ENCODE data around the gene EDN3.
"Not testable (repeated sequence)": the region's sequence is repeated elsewhere in the genome, so short reads cannot be mapped to it uniquely, and the experiment has no call there.

The EDN3 gene

GRCh38 chr20:59333260-59333845, 32.9 kb downstream of the EDN3 start:
- no peak for DNase-seq (ENCODE audit: low read depth in 1 of 2, low spot score in 1 of 2)
- TF ChIP-seq JUND (IDR thresholded peaks at IDR 0.05; ENCODE audit: low read depth), result no peak
- in situ Hi-C loops (cut with HindIII; ENCODE audit: low pct_unique_long_range_greater_than_20kb, low sequenced_read_pairs), result no loop called here

DNA sequence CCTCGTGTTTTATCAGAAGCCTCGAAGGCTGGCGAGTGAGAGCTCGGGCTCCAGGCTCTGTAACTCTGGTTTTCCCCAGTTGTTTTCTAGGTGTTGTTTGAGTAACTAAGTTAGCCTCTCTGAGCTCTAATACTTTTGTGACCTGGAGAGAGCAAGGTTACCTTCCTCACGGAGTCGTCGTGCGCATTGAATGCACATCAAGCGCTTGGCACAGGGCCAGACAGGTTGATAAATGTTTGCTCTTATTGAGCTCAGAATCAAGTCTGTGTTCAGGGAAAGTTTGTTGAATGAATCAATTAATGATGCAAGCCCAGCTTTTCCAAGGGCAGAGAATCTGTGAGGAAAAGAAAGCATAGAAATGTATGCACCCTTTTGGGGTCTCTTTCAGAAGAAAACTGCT, 33.5 kb downstream of the EDN3 start:
- no peak for DNase-seq (ENCODE audit: low read depth in 1 of 2, low spot score in 1 of 2)
- no peak for TF ChIP-seq JUND (IDR thresholded peaks at IDR 0.05; ENCODE audit: low read depth)
- in situ Hi-C loops (cut with HindIII; ENCODE audit: low pct_unique_long_range_greater_than_20kb, low sequenced_read_pairs), result no loop called here

DNA sequence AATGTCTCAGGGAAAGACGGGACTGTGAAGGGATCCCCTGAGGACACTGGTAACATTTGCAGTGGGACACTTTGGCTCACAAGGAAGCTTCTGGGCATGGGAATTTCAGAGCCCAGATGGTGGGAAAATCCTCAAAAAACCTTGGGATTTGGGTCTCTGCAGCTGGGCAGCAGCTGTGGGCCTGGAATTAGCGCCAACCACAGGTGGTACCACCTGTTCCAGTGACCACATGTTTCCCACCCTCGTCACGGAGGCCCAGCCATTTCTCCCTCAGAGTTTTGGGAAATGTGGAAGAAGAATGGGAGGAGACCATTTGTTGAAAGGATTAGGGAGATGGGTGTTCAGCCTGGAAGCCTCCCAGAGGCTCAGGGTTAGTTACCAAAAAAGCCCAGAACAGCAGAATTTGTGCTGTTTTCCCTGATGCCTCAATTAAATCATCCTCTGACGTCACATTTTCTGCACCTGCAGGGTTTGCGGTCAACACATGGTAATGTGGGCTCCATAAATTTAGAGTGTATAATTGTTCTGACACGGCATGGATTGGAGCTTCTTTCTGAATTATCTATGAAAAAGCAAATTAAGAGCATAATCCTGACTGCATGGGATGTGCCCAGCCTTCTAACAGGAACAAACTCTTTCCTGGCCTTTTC, 34.4 kb downstream of the EDN3 start:
- in situ Hi-C loops (cut with HindIII; ENCODE audit: low pct_unique_long_range_greater_than_20kb, low sequenced_read_pairs), result no loop called here
- no peak for TF ChIP-seq JUND (IDR thresholded peaks at IDR 0.05; ENCODE audit: low read depth)
- DNase-seq (ENCODE audit: low read depth in 1 of 2, low spot score in 1 of 2), result no peak

- no peak for TF ChIP-seq JUND (IDR thresholded peaks at IDR 0.05; ENCODE audit: low read depth)
- no peak for DNase-seq (ENCODE audit: low read depth in 1 of 2, low spot score in 1 of 2)
- in situ Hi-C loops (cut with HindIII; ENCODE audit: low pct_unique_long_range_greater_than_20kb, low sequenced_read_pairs), result no loop called here
These were observed 35.0 kb downstream of the EDN3 start for GRCh38 chr20:59335377-59335776.

GRCh38 chr20:59336540-59336939, 36.1 kb downstream of the EDN3 start:
- no peak for DNase-seq (ENCODE audit: low read depth in 1 of 2, low spot score in 1 of 2)
- no peak for TF ChIP-seq JUND (IDR thresholded peaks at IDR 0.05; ENCODE audit: low read depth)
- in situ Hi-C loops (cut with HindIII; ENCODE audit: low pct_unique_long_range_greater_than_20kb, low sequenced_read_pairs), result no loop called here

- in situ Hi-C loops (cut with HindIII; ENCODE audit: low pct_unique_long_range_greater_than_20kb, low sequenced_read_pairs); DNase-seq (ENCODE audit: low read depth in 1 of 2, low spot score in 1 of 2): not testable (repeated sequence)
These were observed 38.0 kb downstream of the EDN3 start for GRCh38 chr20:59338444-59338843.

GRCh38 chr20:59340201-59340885, 39.9 kb downstream of the EDN3 start:
- DNase-seq (ENCODE audit: low read depth in 1 of 2, low spot score in 1 of 2), result no peak
- TF ChIP-seq JUND (IDR thresholded peaks at IDR 0.05; ENCODE audit: low read depth), result no peak
- in situ Hi-C loops (cut with HindIII; ENCODE audit: low pct_unique_long_range_greater_than_20kb, low sequenced_read_pairs), result no loop called here

GRCh38 chr20:59341285-59342022, 41.0 kb downstream of the EDN3 start:
- DNase-seq (ENCODE audit: low read depth in 1 of 2, low spot score in 1 of 2); in situ Hi-C loops (cut with HindIII; ENCODE audit: low pct_unique_long_range_greater_than_20kb, low sequenced_read_pairs): not testable (repeated sequence)

DNA sequence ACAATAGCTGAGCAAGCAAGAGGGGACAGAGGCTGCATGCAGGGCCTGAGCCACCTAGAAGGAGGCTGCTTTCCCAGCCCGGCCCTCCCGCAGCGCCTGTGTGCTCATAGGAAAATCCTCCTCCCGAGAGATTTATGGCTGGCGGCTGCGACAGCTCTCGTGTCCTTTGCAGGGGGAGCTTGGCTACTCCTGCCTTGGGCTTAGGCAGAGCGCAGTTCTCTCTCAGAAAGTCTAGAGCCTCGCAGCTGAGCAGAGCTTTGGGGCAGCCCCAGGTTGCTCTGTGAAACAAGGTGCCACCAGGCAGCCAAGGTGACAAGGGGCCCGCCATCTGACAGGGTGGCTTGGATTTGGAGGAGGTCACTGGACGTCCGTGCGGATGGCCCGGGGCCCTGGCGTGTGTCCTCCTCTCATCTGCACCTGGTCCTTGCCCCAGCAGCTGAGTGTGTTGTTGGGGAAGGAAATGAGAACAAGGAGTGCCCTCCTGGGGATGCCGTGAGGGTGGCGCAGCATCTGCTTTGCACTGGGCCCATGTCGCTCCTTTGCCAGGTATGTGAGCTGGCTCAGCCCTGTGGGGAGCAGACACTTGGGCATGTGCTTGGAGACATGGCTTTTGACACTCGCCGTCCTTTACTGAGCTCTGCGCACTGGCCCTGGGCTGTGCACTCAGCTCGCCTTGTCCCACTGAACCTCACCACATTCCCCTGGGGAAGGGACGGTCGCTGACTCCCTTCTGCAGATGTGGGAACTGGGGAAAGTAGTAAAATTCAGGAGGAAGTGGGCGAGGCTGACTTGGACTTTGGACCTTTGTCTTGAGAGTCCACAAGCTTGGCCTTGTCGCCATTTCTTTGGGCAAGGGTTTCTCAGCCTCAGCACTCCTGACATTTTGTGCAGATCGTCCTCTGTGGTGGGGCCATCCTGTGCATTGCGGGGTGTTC, 41.9 kb downstream of the EDN3 start:
- no peak for DNase-seq (ENCODE audit: low read depth in 1 of 2, low spot score in 1 of 2)
- no peak for TF ChIP-seq JUND (IDR thresholded peaks at IDR 0.05; ENCODE audit: low read depth)
- in situ Hi-C loops (cut with HindIII; ENCODE audit: low pct_unique_long_range_greater_than_20kb, low sequenced_read_pairs), result no loop called here

DNA sequence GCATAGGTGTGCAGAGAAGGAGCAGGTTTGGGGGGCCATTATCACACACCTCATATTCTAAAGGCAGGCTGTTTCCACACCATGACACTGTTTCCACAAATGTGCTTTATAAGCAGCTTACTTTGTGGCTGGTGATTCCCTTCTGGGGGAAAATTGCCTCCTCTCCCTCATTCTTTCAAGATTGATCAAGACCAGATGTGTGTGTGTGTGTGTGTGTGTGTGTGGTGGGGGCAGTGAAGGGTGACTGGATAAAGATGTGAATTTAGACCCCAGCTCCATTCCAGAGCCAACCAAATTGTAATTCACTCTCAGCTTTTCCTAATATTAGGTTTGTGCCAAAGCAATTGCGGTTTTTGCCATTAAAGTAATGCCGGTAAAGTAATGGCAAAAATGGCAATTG, 45.6 kb downstream of the EDN3 start:
- no peak for DNase-seq (ENCODE audit: low read depth in 1 of 2, low spot score in 1 of 2)
- in situ Hi-C loops (cut with HindIII; ENCODE audit: low pct_unique_long_range_greater_than_20kb, low sequenced_read_pairs), result no loop called here
- no peak for TF ChIP-seq JUND (IDR thresholded peaks at IDR 0.05; ENCODE audit: low read depth)

- in situ Hi-C loops (cut with HindIII; ENCODE audit: low pct_unique_long_range_greater_than_20kb, low sequenced_read_pairs), result no loop called here
- no peak for TF ChIP-seq JUND (IDR thresholded peaks at IDR 0.05; ENCODE audit: low read depth)
- no peak for DNase-seq (ENCODE audit: low read depth in 1 of 2, low spot score in 1 of 2)
These were observed 48.9 kb downstream of the EDN3 start for GRCh38 chr20:59349277-59349676.
